Effector CD8-positive, alpha-beta T cell (primary cell): ENCODE measurements around the gene MEOX2.

Experiments
- DNase-seq: peaks from one replicate; lab custom pipeline; 2025; lab: John Stamatoyannopoulos, UW
- total RNA-seq, 4 experiments: gene quantifications; one replicate each; lab custom pipeline; 2026; lab: John Stamatoyannopoulos, UW

The MEOX2 gene
- 0 reads per million in 4 experiments for total RNA-seq

DNA sequence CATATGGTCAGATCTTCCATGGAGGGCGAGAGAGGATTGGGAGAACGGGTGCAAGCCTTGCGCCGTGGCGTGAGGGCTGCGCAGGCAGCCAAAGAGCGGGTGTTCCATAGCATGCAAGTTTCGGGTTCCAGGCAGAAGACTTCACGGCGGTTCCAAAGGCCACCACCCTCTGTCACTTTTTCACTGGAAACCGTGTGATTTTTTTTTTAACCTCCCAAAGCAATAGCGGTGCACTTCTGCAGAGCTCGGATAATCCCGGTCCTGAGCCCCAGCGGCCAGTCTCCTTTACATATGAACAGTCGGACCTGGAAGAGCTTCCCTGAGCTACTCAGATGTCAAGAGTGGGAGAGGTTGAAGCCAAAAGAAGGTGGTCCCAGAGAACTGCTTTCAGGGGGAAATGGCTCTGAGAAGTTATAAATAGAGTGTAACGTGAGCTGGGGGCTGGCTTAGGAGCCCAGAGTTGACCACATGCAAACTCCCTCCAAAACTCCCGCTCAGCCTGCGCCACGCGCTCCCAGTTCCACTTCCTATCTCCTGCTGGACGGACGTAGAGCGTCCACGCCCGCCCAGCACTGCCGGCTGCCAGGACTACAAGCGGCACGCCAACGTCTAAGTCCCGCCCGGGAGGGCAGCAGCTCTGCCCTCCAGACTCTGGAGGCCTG is at the start of gene MEOX2:
MEOX2 (minus strand) TSS at position 389 of the 662 bp plus-strand sequence; CDS start at position 108, 281 bp downstream.
- no peak for DNase-seq

DNA sequence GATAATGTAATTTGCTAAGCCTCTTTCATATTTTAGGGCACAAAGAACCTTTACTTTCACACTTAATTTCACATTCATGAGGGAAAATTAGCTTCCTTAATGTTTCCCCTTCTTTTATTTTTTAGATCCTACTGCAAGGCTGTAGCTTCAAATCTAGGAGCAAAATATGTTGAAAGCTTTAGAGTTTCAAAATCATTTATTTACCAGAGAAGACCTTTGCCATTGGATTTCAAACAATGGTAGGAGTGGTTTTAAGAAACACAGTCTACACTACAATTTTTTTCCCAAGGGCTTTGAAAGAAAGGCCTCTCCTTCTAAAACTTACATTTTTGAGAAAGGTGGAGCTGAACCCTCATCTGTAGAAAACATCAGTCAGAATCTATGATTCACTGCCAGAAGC is 43.3 kb upstream of the MEOX2 start:
- no peak for DNase-seq

- no peak for DNase-seq
Measured at GRCh38 chr7:15725051-15725450, 38.6 kb upstream of the MEOX2 start.

DNA sequence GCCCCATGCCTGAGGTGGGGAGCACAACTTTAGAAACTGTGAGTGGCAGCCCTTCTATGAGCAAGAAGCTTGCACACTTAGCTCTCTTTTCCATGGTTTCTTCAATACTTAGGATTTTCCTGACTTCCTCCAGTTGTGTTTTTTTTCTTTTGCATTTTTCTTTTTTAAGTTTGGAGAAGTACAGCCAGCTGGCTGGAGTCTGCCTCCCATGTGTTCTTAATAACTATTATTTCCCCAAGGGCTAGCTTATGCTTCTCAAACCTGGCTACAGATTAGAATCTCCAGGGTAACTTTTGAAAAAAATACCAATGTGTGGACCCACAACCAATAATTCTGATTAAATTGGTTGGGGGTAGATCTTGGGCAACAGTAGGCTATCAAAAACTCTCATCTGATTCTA is 37.4 kb upstream of the MEOX2 start:
- DNase-seq: no peak

DNA sequence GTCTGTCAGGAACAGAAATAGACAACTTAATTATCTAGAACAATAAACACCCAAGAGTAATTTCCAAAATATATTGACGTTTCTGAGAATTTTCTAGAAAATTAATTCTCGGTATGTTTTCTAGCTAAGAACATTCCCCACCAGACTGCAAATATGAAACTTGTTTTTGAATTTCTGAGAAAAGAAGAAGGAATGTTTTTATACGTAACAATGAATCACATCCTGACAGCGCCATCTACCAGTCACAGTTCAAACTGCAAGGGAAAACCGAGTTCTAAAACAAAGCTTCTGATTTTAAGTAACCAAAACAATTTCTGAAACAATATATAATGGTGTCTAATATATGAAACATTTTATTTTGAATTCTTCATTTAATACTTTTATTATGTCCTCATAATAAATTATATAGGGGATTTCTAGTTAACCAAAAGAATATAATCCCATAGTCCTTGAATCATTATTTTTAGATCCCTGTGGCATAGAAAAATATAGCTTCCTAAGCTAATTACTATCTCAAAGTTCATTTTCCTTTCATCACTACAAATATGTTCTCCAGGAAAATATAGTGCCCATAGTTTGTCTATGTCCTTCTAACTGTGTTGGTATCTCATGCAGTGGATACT is 34.5 kb upstream of the MEOX2 start:
- DNase-seq: no peak

DNA sequence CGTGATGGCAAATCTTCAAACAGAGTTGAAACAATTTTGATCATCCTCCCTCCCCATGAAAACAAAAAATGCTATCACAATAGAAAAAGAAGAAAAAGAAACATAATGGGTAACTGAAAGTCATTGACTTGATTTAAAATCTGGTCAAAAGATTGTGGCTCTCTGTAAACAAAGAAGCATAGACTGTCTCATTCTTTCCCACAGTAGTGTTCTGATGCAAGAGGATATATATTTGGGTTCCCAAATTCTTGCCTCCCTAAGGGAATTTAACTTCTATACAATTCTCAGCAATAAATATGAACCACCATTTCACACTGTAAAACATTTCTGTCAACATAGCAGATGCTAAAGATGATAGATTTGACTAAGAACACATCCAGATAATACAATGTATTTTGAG is 32.8 kb upstream of the MEOX2 start:
- DNase-seq: no peak

GRCh38 chr7:15715435-15715834 is 29.0 kb upstream of the MEOX2 start:
- DNase-seq: no peak

DNA sequence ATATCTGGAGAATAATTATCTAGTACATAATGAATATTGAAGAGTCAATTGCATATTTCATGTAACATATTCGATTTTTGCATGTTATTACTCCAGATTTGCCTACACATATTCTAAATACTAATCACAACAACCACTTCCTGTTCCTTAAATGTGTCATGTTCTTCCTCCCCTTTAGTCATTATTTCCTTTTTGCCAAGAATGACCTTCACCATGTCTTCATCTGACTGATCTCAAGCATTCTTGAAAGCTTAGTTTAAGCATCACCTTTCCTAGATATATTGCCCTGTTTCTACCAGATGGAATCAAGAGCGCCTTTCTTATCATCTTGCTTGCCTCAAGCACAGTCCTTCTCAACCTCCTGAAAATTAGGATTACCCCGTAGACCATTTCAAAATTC is 23.5 kb upstream of the MEOX2 start:
- DNase-seq: no peak

DNA sequence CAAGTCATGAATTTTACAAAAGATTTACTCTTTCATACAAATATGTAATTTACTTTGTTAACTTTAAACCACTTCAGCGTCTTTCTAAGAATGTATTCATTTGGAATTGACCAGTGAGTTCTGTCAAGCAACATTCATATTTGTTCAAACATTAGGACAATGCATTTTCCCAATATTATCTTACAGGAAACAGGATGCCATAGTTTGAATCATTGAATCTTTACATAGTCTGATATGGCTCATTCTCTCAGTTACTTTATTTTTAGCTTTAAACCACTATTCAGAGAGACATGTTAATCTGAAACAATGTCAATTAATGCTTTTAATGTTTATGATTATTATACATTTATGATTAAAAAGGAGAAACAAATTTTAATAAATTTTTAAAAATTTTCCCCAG is 21.1 kb upstream of the MEOX2 start:
- DNase-seq: no peak

DNA sequence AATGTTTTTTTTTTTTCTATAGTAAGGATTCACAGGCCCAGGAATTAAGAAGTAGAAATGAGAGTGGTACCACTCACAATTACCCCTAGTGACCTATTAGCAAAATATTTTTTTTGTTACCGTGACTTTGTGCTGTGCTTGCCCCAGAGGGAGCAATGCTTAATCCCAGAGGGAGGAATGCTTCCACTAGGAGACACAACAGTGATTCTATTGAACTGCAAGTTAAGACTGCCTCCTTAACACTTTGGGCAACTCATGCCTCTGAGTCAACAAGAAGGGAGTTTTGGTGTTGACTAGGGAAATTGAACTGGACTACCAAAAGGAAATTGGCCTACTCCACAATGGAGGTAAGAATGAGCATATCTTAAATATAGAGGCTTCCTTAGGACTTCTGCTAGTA is 17.2 kb upstream of the MEOX2 start:
- DNase-seq: no peak

GRCh38 chr7:15692501-15693020 is 6.1 kb upstream of the MEOX2 start:
- DNase-seq: no peak

DNA sequence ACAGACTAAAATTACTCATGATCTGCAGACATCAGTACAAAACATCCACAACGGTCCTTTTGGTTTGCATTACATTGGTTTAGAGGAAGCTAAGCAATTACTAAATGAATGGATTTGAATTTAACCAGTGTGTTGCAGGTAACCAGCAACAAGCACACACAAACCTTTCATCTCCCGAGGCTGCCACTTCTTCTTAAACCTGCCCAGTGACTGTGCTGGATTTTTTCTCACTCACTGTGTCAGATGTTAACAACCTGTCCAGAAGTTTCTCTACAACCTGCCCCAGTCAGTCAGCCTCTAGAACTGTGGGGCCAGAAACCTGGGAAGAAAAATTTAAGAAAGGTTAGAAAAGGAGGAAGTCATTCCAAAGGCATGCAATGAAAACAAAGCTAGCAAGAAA is 2.4 kb upstream of the MEOX2 start:
- no peak for DNase-seq

GRCh38 chr7:15688279-15688626 is 1.8 kb upstream of the MEOX2 start:
- DNase-seq: no peak

DNA sequence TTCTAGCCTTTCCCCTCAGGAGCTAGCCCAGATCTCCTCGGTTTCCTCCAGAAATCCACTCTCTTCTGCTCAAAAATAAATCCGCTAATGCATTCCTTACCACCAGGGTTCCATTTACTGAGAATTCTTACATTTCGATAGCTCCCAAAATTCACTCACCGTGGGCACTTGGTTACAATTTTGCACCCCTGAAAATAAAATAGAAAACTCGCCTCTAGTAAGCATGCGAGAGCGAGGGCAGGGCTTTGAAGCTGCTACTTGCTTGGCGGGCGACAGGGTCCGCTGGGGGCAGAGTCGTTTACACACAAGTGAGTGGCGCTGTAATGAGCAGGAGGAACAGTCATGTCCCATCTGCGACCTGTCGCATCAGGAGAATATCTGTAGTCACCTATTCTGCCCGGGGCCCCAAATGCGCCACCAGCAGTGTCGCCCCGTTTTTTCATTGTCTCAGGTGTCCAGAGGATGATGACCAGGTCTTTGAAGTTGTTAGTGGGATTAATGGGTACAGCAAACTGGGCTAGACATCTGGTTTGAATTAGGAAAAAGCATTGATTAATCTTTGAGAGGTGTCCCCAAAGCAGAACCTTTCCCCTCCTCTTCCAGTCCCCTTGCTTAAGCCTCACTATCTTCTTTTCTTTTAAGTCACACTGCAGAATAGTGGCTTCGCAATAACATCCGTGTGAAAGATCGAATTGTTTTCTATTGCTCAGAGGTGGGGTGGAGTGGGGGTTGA is 1.2 kb upstream of the MEOX2 start:
- no peak for DNase-seq

DNA sequence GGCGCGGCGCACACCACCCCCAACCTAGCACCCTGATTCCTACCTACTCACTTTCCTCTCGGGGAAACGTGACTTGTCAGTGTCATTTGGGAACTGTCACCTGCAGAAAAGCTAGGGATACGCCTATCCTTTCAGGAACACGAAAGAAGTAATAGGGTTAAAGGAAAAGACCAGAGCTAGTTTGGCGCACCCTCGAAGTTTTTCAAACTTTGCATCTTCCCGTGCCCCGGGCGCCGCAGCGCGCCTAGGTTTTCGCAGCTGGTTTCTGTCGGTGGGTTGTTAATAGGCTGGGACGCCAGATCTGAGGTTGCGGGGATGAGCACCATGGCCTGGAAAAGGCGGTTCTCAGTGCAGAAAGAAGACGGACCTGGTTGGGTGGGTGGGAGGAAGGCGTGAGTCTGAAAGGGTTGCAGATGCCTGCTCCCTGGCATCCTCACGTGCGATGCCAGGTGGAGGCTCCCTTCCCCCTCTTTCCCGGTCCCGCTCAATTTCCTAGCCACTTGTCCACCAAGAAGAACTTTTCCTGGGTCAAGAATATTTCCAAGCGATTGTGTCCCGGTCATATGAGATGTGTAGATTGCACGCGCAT is 568 bp upstream of the MEOX2 start:
- no peak for DNase-seq

GRCh38 chr7:15685358-15686294 is 857 bp downstream of the MEOX2 start:
- no peak for DNase-seq

- no peak for DNase-seq
Measured at GRCh38 chr7:15684871-15685270, 1.6 kb downstream of the MEOX2 start.

DNA sequence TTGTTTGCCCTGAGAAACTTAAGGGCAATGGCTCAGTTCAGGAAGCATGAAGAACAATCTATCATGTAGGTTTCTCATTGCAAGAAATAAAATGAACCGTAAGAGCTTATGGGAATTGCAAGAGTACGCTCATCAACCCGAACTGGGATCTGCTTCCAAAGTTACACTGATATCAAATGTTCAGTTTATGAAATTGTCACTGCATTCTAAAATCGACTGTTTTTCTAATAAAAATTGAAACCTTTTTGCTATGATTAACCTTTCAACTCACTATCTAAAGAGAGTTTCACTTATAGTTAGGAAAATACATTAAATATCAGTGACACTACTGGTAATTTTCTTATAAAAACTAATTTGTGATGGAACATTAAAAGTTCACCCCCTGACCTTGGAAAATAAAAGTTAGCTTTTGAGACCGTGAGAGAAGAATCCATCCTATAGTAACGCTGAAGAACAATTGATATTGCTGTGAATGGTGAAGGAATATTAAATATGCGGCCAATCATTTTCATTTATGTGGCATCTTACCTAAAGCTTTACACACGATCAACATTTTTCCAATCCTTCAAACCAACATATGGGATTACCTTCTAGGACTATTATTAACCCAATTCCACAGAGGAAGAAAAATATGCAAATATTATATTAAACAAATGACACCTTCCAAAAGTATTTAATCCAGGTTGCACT is 2.2 kb downstream of the MEOX2 start:
- DNase-seq: no peak

DNA sequence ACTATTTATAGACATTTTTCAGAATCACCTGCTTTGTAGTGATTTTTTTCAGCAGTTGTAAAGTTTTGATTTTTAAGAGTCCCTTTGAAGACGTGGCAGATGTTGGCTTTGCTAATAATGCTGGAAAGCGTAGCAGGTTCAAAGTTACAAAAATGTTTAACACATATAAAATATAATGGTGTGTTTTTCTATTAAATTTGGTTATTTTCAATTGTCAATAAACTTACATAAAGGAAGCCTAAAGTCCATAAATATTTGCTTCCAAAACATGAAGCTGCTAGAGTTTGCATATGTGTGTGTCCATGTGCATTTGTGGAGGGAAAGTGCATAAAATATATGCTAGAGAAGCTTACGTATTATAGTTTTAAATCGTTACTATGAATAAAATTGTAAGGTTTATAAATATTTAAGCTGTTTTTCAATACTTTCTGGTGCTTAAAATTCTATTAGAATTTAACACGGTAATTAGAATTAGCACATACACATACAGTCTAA is 3.7 kb downstream of the MEOX2 start:
- no peak for DNase-seq

DNA sequence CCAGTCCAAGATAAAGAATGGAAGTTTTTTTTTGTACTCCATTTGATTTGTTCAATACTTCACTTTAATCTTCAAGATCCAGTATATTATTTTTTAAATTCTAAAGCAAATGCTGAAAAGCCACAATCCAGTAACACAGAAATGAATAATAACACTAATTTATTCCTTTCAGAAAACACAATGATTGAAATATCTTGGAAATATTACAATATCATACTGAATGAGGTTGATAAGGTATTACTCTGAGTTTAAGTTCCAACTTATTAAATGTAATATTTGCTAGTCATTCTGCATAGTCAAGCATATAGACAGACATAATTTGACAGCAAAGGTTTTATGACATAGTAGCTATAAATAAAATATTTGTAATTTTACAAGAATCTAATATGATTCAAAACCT is 4.4 kb downstream of the MEOX2 start:
- DNase-seq: no peak

- no peak for DNase-seq
Measured at GRCh38 chr7:15681631-15682030, 4.9 kb downstream of the MEOX2 start.
